Subcutaneous adipose tissue (tissue), 4 donors: ENCODE results near the gene PFDN1. TPM values are rescaled to one million over a fixed set of nuclear protein-coding genes. Genes with fewer than 3 reads are reported as not detected.

Experiments
- total RNA-seq, 4 donors: library from RNA; depleted of rRNA; stranded (reverse); fragments of >200 nt; gene quantifications; one replicate each; pipeline ENCODE4 v1.1.0, GENCODE V29; 2016
- TF ChIP-seq, protein P1 (sequence below): fragments of 450-650 bp; IDR thresholded peaks from one replicate; pipeline ENCODE4 v1.5.1; 2016; ENCODE audit warnings: low read depth, mild to moderate bottlenecking, control low read depth, antibody characterized with exemption, moderate library complexity

The PFDN1 gene, protein sequence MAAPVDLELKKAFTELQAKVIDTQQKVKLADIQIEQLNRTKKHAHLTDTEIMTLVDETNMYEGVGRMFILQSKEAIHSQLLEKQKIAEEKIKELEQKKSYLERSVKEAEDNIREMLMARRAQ
- total RNA-seq, result 100 to 1,000 TPM in 2 of 4 donors, 10 to 100 TPM in 2; 70.2 to 116 (median 90.9) TPM

DNA sequence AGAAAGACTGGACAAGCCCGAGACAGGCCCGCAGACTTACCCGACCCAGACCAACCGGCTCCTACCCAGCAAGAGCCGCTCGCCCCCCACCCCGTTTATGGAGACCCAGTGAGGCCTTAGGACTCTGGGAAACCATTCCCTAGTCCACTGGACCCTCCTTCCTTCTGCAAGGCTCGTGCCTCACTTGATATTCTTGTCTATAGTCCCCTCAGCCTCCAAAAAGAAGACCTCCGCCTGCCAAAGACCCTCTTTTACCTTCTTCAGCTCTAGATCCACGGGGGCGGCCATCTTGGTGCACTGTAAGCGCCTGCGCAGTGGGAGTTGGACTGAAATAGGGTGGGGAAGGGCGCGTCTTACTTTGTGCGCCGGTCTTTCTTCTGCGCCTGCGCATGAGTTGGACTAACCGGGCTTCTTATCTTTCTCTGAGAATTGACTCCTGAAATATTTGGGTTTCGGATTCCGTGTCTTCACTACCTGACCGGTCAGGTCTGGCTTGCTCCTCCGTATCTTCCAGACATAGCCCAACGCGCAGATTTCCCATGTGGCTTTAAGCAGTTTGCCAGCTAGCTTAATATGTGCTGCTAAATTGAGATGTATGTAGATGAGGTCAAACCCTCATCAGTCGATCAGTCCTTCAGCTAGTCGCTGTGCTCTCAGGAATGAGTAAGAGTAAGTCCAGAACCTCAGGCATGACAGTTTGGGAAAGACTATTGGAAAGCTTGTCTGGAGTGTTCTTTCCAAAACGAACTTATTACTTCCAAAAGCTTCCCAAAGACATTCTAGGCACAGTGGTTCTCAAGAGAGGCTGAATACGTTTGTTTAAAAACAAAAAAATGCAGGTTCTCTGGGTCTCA lies at the start of gene PFDN1:
TSS of gene PFDN1 (minus strand) at position 316 of the 854 bp plus-strand sequence. CDS start at position 288, 28 bp downstream.
- TF ChIP-seq, protein P1, sequence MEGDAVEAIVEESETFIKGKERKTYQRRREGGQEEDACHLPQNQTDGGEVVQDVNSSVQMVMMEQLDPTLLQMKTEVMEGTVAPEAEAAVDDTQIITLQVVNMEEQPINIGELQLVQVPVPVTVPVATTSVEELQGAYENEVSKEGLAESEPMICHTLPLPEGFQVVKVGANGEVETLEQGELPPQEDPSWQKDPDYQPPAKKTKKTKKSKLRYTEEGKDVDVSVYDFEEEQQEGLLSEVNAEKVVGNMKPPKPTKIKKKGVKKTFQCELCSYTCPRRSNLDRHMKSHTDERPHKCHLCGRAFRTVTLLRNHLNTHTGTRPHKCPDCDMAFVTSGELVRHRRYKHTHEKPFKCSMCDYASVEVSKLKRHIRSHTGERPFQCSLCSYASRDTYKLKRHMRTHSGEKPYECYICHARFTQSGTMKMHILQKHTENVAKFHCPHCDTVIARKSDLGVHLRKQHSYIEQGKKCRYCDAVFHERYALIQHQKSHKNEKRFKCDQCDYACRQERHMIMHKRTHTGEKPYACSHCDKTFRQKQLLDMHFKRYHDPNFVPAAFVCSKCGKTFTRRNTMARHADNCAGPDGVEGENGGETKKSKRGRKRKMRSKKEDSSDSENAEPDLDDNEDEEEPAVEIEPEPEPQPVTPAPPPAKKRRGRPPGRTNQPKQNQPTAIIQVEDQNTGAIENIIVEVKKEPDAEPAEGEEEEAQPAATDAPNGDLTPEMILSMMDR, result no peak

DNA sequence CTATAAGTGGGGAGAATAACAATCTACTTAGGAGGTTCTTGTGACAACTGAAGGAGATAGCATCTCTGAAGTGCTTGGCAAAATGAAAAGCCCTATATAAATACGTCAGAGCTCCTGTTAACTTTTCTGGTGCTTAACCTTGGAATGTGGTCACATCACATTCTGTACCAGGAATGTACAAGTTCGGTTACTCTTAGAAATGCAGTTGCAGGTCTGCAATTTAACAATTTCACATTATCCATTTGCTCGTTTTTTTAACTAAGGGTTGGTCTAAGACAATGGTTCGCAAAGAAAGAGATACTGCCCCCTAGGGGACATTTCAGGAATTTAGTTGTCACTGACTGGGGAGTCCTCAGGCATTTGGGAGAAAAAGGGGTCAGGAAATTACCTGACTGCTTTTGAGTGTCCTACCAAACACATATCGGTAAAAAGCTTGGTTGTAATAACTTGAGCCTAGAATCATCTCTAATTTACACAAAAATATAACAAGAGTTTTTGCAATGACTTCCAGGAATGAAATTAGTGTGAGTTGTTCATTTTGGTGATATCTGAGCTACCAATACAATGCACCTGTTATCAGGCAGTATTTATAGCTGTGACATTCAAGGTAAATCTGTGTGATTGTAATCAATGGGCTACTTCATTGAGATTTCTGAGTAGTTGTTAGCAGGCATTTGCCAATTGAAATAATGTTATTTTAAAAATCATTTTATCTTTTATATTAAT lies 48.9 kb upstream of the PFDN1 start:
- TF ChIP-seq, protein P1, result no peak

DNA sequence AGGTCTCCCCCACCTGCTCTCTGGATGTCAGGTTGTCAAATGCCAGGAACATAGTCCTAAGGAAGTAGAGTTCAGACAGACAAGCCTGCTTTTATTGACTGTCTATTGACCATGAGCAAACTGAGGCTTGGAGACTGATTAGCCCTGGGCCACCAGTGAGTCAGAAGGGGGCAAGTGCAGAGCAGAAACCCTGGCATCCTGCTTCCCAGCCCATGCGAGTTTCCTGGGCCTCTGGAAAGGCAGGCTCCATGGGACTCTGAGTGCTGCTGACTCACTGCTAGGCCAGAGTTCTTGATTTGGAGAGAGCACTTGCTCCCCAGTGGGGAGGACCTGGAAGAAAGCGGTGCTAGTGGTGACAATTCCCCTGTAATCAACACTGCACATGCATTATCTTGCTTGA lies 46.3 kb upstream of the PFDN1 start:
- TF ChIP-seq, protein P1, result no peak

DNA sequence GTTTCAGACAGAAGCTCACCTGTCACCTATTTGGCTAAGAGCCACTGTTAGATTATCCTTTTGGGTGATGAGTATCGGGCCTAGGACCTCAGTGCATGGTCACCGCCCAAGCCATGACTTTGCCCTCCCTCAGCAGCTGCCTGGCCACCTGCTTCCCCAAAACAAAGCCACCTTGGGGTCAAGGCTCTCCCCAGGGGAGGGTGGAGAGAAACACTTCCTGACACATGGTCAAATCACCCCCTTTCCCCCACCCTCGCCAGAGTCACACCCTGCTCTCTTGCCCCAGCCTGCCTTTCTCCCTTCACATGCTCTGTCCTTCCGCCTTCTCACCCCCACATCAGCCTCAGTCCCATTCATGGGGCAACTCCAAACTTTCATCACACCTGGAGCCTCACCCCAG lies 45.2 kb upstream of the PFDN1 start:
- TF ChIP-seq, protein P1, result no peak

DNA sequence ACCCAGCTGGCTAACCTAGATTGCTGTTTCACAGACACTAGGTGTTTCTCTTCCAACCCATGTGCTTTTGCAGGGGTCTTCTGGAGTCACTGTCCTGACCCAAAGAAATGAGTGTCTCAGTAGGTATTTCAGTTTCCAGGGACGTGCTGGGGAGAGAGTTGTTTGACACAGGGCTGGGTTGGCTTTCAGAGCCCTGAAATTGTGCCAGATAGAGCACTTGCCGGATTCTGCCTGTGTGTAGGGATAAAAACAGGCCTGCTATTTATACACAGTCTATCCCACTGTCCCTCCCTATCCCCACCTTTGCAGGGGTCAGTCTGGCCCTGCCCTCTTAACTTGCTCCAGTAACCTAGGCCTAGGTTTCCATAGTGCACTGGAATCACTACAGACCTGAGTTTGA lies 44.5 kb upstream of the PFDN1 start:
- TF ChIP-seq, protein P1, result no peak

DNA sequence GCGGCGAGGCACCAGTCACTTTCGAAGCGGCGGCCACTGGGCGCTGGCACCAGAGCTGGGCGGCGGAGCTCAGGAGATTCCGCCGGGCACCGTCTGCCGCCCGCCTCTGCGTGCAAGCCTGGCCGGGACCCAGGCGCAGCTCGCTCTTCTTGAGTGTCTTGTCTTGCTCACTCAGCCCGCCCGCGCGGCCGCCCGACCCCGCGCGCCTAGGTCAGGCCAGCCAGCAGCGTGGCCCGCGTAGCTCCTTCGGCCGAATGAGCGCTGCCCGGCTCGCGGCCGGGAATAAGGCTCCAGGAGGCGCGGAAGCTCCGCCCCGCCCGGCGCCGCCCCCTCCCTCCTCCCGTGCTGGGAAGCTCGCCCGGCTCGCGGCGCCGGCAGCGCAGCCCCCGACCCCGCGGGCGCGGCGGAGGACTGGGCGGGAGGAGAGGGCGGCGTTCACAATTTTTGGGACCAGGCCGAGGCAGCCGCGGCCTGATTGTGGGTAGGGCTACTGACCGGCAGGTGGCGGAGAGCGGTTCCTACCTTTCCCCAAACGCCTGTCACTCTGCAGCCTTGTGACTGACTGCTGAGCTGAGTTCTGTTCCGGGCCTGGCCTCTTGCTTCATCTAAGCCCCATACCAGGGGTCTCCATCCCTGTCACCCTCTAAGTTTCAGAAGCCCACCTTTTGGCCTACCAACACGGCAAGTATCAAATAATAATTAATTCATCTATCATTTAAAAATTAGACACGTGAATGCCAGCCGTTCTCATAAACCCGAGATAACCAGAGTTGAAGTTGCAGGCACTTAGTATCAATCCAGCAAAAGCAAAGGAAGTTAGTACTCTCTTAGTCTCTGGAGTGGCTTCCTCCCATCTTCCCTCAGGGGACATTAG lies 43.7 kb upstream of the PFDN1 start, which contains the start of gene HBEGF:
TSS of gene HBEGF (minus strand) at position 256 of the 874 bp plus-strand sequence. CDS start 275 bp downstream, outside the sequence.
- TF ChIP-seq, protein P1, result no peak
